ENCODE results near the gene EPAS1.

The EPAS1 gene

DNA sequence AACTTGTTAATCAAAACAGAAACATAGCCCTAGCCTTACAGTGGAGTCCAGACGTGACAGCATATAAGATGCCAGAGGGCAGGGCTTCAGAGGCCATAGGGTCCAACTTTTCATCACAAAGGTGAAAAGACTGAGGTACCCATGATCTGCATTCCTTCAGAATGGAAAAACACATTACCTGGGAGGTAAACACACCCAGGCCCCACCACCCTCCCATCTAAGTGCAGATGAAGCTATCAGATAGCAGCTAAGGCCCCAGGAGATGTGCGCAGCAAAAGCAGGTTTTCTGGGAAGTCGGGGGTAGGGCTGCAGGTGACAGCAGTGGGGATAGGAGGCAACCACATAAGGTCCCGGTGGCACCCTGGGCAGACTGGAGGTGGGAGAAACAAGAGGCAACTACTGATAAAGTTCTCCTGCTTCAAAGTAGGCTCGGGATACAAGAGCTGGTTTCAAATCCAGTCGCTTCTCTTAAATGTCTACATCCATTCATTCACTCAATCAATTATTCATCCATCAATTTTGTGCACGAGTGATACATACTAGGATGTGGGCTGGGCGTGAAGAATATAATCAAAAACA is 107.1 kb downstream of the EPAS1 start:
- TF ChIP-seq, protein P1, sequence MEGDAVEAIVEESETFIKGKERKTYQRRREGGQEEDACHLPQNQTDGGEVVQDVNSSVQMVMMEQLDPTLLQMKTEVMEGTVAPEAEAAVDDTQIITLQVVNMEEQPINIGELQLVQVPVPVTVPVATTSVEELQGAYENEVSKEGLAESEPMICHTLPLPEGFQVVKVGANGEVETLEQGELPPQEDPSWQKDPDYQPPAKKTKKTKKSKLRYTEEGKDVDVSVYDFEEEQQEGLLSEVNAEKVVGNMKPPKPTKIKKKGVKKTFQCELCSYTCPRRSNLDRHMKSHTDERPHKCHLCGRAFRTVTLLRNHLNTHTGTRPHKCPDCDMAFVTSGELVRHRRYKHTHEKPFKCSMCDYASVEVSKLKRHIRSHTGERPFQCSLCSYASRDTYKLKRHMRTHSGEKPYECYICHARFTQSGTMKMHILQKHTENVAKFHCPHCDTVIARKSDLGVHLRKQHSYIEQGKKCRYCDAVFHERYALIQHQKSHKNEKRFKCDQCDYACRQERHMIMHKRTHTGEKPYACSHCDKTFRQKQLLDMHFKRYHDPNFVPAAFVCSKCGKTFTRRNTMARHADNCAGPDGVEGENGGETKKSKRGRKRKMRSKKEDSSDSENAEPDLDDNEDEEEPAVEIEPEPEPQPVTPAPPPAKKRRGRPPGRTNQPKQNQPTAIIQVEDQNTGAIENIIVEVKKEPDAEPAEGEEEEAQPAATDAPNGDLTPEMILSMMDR (conservative IDR thresholded peaks at IDR 0.05), result no peak
- no peak overlapping the region for H3K27ac ChIP-seq

DNA sequence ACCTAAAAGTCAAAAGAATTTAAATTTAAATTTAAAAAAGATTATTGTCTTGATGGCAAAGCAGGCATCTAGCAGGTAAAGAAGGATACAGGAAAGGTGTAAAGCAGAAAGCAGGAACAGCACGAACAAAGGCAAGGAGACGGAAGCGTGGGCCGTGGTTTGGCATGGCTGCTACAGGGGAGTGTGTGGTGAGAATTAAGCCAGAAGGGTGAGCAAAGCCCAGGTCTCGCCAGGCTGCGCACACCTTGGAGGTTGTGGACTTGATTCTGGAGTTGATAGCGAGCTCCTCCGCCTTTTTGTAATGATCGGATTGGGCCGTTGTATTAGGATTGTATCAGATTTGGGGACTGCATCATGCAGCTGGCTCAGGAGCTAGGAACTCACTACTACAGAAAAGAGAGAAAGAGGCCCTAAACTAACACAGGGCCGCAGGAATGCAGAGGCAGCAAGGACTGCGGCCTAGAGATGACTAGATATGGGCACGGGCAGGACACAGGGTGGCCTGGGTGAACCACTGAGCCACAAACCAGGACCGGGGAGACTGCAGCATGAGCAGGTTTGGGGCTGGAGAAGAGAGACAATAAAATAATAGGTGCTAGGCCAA is 110.7 kb downstream of the EPAS1 start:
- TF ChIP-seq, protein P1 (conservative IDR thresholded peaks at IDR 0.05), result no peak
- H3K27ac ChIP-seq, result no peak overlapping the region

DNA sequence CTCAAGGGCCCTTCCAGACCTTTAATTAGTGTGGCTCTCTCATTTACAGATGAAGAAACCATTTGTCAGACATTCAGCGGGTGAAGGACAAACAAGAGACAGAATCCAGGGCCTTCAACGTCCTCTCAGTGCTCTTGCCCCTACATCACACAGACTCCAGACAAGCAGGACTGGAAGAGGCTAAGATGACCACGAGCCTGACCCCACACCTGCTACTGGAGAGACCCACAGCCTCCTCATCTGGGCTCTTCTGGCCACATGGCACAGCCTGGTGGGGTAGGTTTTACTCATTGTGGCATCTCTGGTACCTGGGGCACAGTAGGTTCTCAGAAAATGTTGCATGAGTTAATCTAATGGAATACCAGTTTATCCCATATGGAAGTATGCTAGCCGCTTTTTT is 112.5 kb downstream of the EPAS1 start:
- no peak overlapping the region for H3K27ac ChIP-seq
- TF ChIP-seq, protein P1 (conservative IDR thresholded peaks at IDR 0.05), result no peak

DNA sequence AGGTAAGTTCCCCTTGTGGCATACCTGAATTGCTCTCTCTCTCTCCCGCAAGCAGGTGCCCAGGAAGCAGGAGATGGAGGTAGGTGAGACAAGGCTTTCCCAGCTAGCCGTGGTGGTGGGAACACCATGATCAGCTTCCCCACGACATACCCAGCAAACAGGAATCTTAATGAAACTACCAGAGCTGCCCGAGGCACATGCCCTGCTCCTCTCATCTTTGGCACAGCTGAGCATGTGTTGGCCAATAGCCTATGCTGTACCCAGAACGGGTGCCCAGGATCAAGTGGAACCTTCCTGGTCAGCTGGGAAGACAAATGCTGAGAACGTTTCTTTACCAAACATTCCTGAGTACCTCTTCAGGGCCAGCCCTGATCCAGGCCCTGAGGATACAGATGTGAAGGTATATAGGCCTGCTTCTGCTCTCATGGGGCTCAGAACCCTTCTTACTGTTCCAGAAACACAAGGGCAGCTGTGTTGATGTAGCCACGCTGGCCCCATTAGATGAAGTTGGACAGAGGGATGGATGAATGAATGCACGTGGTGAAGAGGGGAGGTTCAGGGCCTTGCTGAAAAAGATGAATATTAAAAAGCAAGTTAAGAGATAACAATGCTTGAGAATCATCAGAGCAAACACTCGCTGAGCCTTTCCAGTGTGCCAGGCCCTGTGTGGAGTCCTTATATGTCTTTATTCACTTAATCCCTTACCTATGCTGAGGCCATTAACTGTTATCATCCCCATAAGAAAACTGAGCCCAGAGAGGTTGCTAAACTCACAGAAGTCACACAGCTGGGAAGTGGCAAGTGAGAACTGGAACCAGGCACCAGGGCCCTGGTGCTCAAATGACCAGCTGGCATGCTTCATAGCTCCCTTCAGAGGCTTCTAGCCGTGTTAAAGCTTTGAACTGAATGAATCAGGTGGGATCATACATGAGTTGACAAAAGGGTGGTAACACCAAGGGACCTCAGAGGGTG is 113.4 kb downstream of the EPAS1 start:
- no peak overlapping the region for H3K27ac ChIP-seq
- TF ChIP-seq, protein P1 (conservative IDR thresholded peaks at IDR 0.05), result no peak

DNA sequence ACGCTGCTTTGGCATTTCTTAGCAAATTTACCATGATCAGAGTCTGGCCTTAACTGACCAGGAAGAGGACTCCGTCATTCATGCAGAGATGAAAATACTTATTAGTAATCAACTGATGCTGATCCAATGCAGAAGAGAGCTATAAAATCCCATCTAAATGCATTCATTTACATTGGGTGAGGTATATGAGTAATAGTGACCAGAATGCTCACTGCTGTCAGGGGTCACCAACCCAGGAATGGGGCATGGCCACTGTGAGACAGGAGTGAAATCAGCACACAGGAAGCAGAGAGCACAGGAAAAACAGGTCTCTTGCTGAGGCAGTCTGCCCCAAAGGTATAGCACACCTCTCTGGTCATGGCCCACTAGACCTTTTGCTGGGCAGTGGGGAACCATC is 114.0 kb downstream of the EPAS1 start:
- no peak overlapping the region for H3K27ac ChIP-seq
- TF ChIP-seq, protein P1 (conservative IDR thresholded peaks at IDR 0.05), result no peak

DNA sequence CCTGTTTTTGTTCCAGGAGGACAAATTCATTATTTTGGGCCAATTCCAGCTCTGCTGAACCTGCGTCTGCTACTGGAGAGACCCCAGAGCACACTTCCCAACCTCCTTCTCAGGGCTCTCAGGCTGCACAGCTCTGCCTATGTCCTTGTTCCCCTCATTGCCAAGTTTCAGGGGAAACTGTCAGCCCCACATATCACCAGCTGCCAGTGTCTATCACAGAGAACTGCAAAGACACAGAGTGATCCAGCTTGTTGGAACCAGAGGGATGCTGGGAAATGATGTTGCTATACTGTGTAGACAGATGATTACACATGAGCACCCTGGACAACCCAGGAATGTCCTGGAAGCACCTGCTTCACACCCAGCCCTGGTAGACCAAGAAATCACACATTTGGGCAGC is 114.8 kb downstream of the EPAS1 start:
- TF ChIP-seq, protein P1 (conservative IDR thresholded peaks at IDR 0.05), result no peak
- no peak overlapping the region for H3K27ac ChIP-seq

DNA sequence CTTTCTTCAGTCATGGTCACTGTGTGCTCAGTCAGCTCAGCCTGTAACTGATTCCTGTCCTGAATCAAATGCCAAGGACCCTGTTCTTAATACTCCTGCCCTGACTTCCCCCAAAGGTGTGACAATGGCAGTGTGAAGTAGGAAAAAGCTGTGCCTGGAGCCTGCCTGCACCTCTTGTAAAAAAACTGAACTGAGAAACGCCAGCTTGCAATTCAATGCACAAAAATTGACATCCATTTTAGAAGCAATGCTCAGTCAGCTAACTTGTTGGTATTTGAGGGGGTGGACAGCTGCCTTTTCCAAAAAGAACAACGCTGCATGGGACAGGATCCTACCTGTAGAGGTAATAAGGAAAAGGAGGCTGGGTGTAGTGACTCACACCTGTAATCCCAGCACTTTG is 115.9 kb downstream of the EPAS1 start:
- TF ChIP-seq, protein P1 (conservative IDR thresholded peaks at IDR 0.05), result no peak
- H3K27ac ChIP-seq, result no peak overlapping the region

Measured in VCaP (cell line).